ENCODE data around the gene NDUFS6. TPM values are rescaled to one million over a fixed set of nuclear protein-coding genes. Genes with fewer than 3 reads are reported as not detected.

Gene NDUFS6
- total RNA-seq, 1 experiment from 2014 or later, result 104 TPM

DNA sequence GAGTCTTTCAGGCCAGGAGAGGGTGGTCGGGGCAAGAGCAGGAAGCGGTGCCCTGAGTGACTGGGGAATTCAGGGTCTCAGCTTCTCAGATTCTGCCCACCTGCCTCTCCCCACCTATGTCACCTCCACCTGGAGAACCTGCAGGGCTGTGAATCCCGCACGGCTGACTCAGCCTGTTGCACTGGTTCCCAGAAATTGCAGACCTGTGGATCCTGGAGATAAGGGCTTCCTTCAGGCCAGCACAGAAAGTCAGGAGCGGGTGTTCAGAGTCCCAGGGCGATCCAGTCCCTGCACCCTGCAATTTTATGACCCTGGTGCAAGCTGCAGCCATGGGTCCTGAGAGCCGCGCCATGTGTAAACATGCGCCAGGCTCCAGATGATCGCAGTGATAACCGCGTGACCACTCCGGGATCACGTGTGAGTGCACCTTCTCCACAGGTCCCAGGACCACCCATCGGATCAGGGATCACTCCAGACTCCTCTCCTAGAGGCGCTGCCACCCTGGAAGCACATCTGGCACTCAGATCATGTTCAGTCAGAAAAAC lies 63.8 kb downstream of the NDUFS6 start:
- BruUV-seq (replicated peaks), result no TSS peak
- Histone ChIP-seq H3K79me2 (ENCODE audit: low read length) (no peaks in the 10 kb centered on the region), H3K9ac (ENCODE audit: low read length) (no peak overlapping the region), H3K9me2 (replicated peaks; ENCODE audit: low read length) (no peaks in the 10 kb centered on the region), H2AFZ (ENCODE audit: low read length) (no peak overlapping the region), H3K27me3 (ENCODE audit: low read length) (peaks cover 56% of the 10 kb centered on the region), H3K36me3 (ENCODE audit: low read depth, low read length) (no peaks in the 10 kb centered on the region), H3K4me2 (ENCODE audit: low read length) (no peak overlapping the region), H3K4me3 (ENCODE audit: low read length) (no peak overlapping the region), H3K27ac (ENCODE audit: low read length) (no peak overlapping the region), H3K4me1 (ENCODE audit: insufficient read depth, low read length) (no peaks in the 10 kb centered on the region), H4K20me1 (ENCODE audit: low read length) (no peaks in the 10 kb centered on the region), H3F3A (ENCODE audit: low read length, unreplicated experiment) (no peaks in the 10 kb centered on the region), H3K9me3 (ENCODE audit: low read length) (no peaks in the 10 kb centered on the region)
- ATAC-seq, result no peak
- ChIA-PET POLR2A (ENCODE audit: unreplicated experiment) (no interaction called here), CTCF (no interaction called here)
- intact Hi-C loops (cut with micrococcal nuclease), result no loop called here
- TF ChIP-seq, protein P1, sequence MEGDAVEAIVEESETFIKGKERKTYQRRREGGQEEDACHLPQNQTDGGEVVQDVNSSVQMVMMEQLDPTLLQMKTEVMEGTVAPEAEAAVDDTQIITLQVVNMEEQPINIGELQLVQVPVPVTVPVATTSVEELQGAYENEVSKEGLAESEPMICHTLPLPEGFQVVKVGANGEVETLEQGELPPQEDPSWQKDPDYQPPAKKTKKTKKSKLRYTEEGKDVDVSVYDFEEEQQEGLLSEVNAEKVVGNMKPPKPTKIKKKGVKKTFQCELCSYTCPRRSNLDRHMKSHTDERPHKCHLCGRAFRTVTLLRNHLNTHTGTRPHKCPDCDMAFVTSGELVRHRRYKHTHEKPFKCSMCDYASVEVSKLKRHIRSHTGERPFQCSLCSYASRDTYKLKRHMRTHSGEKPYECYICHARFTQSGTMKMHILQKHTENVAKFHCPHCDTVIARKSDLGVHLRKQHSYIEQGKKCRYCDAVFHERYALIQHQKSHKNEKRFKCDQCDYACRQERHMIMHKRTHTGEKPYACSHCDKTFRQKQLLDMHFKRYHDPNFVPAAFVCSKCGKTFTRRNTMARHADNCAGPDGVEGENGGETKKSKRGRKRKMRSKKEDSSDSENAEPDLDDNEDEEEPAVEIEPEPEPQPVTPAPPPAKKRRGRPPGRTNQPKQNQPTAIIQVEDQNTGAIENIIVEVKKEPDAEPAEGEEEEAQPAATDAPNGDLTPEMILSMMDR (conservative IDR thresholded peaks at IDR 0.05; ENCODE audit: low read depth, low read length), result no peak
- no peak for TF ChIP-seq EZH2 (IDR thresholded peaks at IDR 0.05; ENCODE audit: low read length, unreplicated experiment)
- no peak for TF ChIP-seq EZH2phosphoT487 (IDR thresholded peaks at IDR 0.05; ENCODE audit: borderline replicate concordance, low read length)
- no peak for DNase-seq

DNA sequence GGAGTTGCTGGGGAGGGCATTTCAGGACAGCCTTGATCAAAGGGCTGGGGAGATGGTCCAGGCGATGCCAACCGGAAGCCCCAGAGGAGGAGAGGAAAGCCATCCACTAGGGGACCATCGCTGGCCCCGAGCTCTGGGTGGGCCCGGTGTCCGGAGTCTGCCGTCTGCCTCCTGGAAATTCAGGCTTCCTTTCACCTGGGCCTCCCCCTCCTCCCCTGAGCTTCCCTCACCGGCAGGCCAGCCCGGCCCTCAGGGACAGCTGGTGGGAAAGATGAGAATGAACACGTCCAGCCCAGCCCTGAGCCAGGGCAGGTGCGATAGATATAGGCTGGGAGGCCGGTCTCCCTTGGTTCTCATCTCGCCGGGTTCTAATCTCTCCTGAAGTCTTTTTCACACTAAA lies 64.3 kb downstream of the NDUFS6 start:
- peaks cover 56% of the 10 kb centered on the region for H3K27me3 ChIP-seq (ENCODE audit: low read length)
- H3K36me3 ChIP-seq (ENCODE audit: low read depth, low read length), result no peaks in the 10 kb centered on the region
- H3K27ac ChIP-seq (ENCODE audit: low read length), result no peak overlapping the region
- H3K4me2 ChIP-seq (ENCODE audit: low read length), result no peak overlapping the region
- H4K20me1 ChIP-seq (ENCODE audit: low read length), result no peaks in the 10 kb centered on the region
- no peaks in the 10 kb centered on the region for H3K4me1 ChIP-seq (ENCODE audit: insufficient read depth, low read length)
- no peak overlapping the region for H3K4me3 ChIP-seq (ENCODE audit: low read length)
- H2AFZ ChIP-seq (ENCODE audit: low read length), result no peak overlapping the region
- H3K9ac ChIP-seq (ENCODE audit: low read length), result no peak overlapping the region
- POLR2A ChIA-PET (ENCODE audit: unreplicated experiment), result no interaction called here
- H3K9me3 ChIP-seq (ENCODE audit: low read length), result no peaks in the 10 kb centered on the region
- intact Hi-C loops (cut with micrococcal nuclease), result no loop called here
- TF ChIP-seq, protein P1 (conservative IDR thresholded peaks at IDR 0.05; ENCODE audit: low read depth, low read length), result no peak
- TF ChIP-seq EZH2phosphoT487 (IDR thresholded peaks at IDR 0.05; ENCODE audit: borderline replicate concordance, low read length), result no peak
- TF ChIP-seq EZH2 (IDR thresholded peaks at IDR 0.05; ENCODE audit: low read length, unreplicated experiment), result no peak
- CTCF ChIA-PET, result no interaction called here
- ATAC-seq, result no peak
- BruUV-seq (replicated peaks), result no TSS peak
- H3F3A ChIP-seq (ENCODE audit: low read length, unreplicated experiment), result no peaks in the 10 kb centered on the region
- no peak for DNase-seq
- H3K9me2 ChIP-seq (replicated peaks; ENCODE audit: low read length), result no peaks in the 10 kb centered on the region
- H3K79me2 ChIP-seq (ENCODE audit: low read length), result no peaks in the 10 kb centered on the region

Other genes with a start within 250 kb of the NDUFS6 start
- gene MRPL36, start 1.6 kb upstream of the NDUFS6 start, total RNA-seq (2014; rRNA removed), result 91.9 and 116 TPM in 2 replicates
- gene IRX4, start 81.5 kb downstream of the NDUFS6 start, total RNA-seq (2014; rRNA removed), result 0.46 TPM in 1 of 2 replicates, not detected in the other